Hematopoietic multipotent progenitor cell treated with erythropoietin and hydrocortisone succinate and interleukin-3 and kit ligand, for 6 days (in vitro differentiated cells): ENCODE data around the gene CCDC74A.
"Not testable (repeated sequence)": the region's sequence is repeated elsewhere in the genome, so short reads cannot be mapped to it uniquely, and the experiment has no call there.

Source experiments
- DNase-seq: peaks from one replicate; pipeline ENCODE4 v3.0.0-alpha.2; 2015

Gene CCDC74A

GRCh38 chr2:131529864-131530445, 2.3 kb downstream of the CCDC74A start:
- DNase-seq: not testable (repeated sequence)

- not testable (repeated sequence) for DNase-seq
These were observed 3.1 kb downstream of the CCDC74A start for GRCh38 chr2:131530626-131531344.

- not testable (repeated sequence) for DNase-seq
These were observed 4.0 kb downstream of the CCDC74A start for GRCh38 chr2:131531547-131532185.

GRCh38 chr2:131532723-131533608, 5.3 kb downstream of the CCDC74A start:
- not testable (repeated sequence) for DNase-seq

- not testable (repeated sequence) for DNase-seq
These were observed 6.1 kb downstream of the CCDC74A start for GRCh38 chr2:131533609-131534316.

- not testable (repeated sequence) for DNase-seq
These were observed 6.6 kb downstream of the CCDC74A start for GRCh38 chr2:131534317-131534672.

- not testable (repeated sequence) for DNase-seq
These were observed 7.3 kb downstream of the CCDC74A start for GRCh38 chr2:131534965-131535364.

GRCh38 chr2:131535526-131535925, 7.8 kb downstream of the CCDC74A start:
- no peak for DNase-seq

- DNase-seq: not testable (repeated sequence)
These were observed 8.5 kb downstream of the CCDC74A start for GRCh38 chr2:131535951-131536826.

- DNase-seq: not testable (repeated sequence)
These were observed 9.2 kb downstream of the CCDC74A start for GRCh38 chr2:131536841-131537240.

- not testable (repeated sequence) for DNase-seq
These were observed 11.2 kb downstream of the CCDC74A start for GRCh38 chr2:131538856-131539255.

GRCh38 chr2:131542438-131543384, 15.0 kb downstream of the CCDC74A start:
- no peak for DNase-seq

GRCh38 chr2:131543385-131543891, 15.8 kb downstream of the CCDC74A start:
- no peak for DNase-seq

- not testable (repeated sequence) for DNase-seq
These were observed 16.5 kb downstream of the CCDC74A start for GRCh38 chr2:131544006-131544812.

- not testable (repeated sequence) for DNase-seq
These were observed 17.1 kb downstream of the CCDC74A start for GRCh38 chr2:131544813-131545165.

- DNase-seq: no peak
These were observed 25.2 kb downstream of the CCDC74A start for GRCh38 chr2:131552871-131553270.

GRCh38 chr2:131556998-131557397, 29.3 kb downstream of the CCDC74A start:
- DNase-seq: no peak

- no peak for DNase-seq
These were observed 30.1 kb downstream of the CCDC74A start for GRCh38 chr2:131557558-131558321.
